ENCODE data around the gene ARVCF.
A peak's percentile ranks its signal among the peaks of the same experiment; 100 is the strongest.

Gene ARVCF

GRCh38 chr22:20024225-20024624, 7.6 kb upstream of the ARVCF start:
- Histone ChIP-seq H3K27ac (ENCODE audit: low read depth in 2 of 2, low read length in 2 of 2) (no peak overlapping the region), H3K27me3 (ENCODE audit: control insufficient read depth in 2 of 2, insufficient read depth in 2 of 2, low read length in 2 of 2) (no peaks in the 10 kb centered on the region), H3K36me3 (ENCODE audit: control insufficient read depth in 2 of 2, insufficient read depth in 2 of 2, low read length in 2 of 2) (peaks cover 0 to 6% of the 10 kb centered on the region in 2 donors), H3K4me3 (ENCODE audit: low read length in 2 of 2) (no peak overlapping the region), H3K9me3 (ENCODE audit: control insufficient read depth in 2 of 2, low read length in 2 of 2) (no peaks in the 10 kb centered on the region), H3K4me1 (ENCODE audit: control insufficient read depth in 2 of 2, insufficient read depth in 2 of 2, low read length in 2 of 2) (peaks cover 18 to 19% of the 10 kb centered on the region in 2 donors), H3K9ac (ENCODE audit: low read depth in 1 of 2, low read length in 2 of 2) (no peak overlapping the region)

DNA sequence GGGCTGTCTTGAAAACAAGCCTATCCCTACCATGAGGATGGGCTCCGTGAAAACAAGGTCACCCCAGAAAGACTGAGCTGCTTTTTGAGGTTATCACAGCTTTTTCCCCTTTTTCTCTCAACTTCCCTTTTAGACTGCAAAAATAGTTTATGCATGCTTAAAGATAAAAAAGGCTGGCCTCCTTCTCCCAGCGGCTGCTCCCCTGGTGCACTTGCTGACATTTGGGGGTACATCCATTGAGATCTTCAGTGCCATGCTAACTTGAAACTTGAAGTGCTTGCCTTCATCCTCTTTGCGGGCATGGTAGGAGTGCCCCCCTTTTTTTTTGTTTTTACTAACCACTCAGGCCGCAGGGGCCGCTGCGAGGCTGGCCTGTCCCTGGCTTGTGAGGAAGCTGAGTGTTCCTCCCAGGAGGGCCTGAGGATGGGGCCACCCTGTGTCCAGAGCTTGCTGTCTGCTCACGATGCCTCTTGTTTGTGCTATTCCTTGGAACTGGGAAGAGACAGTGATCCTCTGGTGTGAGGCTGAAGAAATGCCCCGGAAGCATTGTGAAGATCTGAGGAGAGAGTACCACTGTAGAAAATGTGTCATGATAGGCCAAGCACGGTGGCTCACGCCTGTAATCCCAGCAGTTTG, 6.5 kb upstream of the ARVCF start:
- Histone ChIP-seq H3K27ac (ENCODE audit: low read depth in 2 of 2, low read length in 2 of 2) (no peak overlapping the region), H3K4me3 (ENCODE audit: low read length in 2 of 2) (peak overlapping the region in 1 of 2 donors; percentile 37), H3K9me3 (ENCODE audit: control insufficient read depth in 2 of 2, low read length in 2 of 2) (no peaks in the 10 kb centered on the region), H3K36me3 (ENCODE audit: control insufficient read depth in 2 of 2, insufficient read depth in 2 of 2, low read length in 2 of 2) (peaks cover 0 to 6% of the 10 kb centered on the region in 2 donors), H3K9ac (ENCODE audit: low read depth in 1 of 2, low read length in 2 of 2) (peak overlapping the region in 1 of 2 donors; percentile 97), H3K4me1 (ENCODE audit: control insufficient read depth in 2 of 2, insufficient read depth in 2 of 2, low read length in 2 of 2) (peaks cover 18 to 19% of the 10 kb centered on the region in 2 donors), H3K27me3 (ENCODE audit: control insufficient read depth in 2 of 2, insufficient read depth in 2 of 2, low read length in 2 of 2) (peaks cover 0 to 3% of the 10 kb centered on the region in 2 donors)

DNA sequence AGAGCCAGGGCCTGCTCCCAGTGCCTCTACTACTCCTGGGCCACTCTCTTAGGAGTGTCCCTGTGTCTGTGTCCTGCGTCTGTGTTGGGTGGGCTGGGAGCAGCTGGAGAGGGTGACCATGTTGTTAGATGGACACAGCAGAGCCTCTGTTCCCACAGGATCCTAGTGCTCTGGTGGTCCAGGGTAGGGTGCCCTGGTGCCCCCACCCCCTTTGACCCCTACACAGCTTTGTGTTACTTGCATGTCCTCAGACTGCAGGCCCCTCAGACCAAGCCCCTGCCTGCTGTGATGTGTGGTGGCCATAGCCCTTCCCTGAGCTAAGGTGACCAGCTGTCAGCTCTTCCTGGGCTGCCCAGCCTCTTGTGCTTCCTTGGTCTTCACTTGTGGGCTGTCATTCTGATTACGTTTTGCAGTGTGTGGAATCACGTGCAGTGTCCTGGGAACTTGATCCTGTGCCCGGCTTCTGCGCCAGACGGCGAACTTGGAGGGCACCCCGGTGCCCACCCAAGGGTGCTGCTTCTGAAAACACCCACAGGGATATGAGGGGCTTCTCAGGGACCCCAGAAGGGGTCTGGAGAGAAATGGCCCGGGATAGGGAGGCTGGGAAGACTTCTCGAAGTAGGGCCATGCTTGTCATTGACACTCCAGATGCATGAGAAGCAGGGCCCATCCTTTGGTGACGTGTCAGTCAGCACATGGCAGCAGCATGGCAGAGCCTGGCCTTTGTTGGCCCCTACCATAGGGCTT, 5.8 kb upstream of the ARVCF start:
- Histone ChIP-seq H3K27me3 (ENCODE audit: control insufficient read depth in 2 of 2, insufficient read depth in 2 of 2, low read length in 2 of 2) (peaks cover 4 to 8% of the 10 kb centered on the region in 2 donors), H3K27ac (ENCODE audit: low read depth in 2 of 2, low read length in 2 of 2) (peak overlapping the region in 1 of 2 donors; percentile 88), H3K36me3 (ENCODE audit: control insufficient read depth in 2 of 2, insufficient read depth in 2 of 2, low read length in 2 of 2) (peaks cover 0 to 6% of the 10 kb centered on the region in 2 donors), H3K4me1 (ENCODE audit: control insufficient read depth in 2 of 2, insufficient read depth in 2 of 2, low read length in 2 of 2) (peaks cover 20 to 21% of the 10 kb centered on the region in 2 donors), H3K9ac (ENCODE audit: low read depth in 1 of 2, low read length in 2 of 2) (peak overlapping the region; percentile 97), H3K9me3 (ENCODE audit: control insufficient read depth in 2 of 2, low read length in 2 of 2) (no peaks in the 10 kb centered on the region), H3K4me3 (ENCODE audit: low read length in 2 of 2) (peak overlapping the region; percentile 90 to 94)

- Histone ChIP-seq H3K27ac (ENCODE audit: low read depth in 2 of 2, low read length in 2 of 2) (peak overlapping the region; percentile 76 to 88), H3K9me3 (ENCODE audit: control insufficient read depth in 2 of 2, low read length in 2 of 2) (no peaks in the 10 kb centered on the region), H3K27me3 (ENCODE audit: control insufficient read depth in 2 of 2, insufficient read depth in 2 of 2, low read length in 2 of 2) (peaks cover 4 to 9% of the 10 kb centered on the region in 2 donors), H3K4me3 (ENCODE audit: low read length in 2 of 2) (peak overlapping the region; percentile 90 to 94), H3K36me3 (ENCODE audit: control insufficient read depth in 2 of 2, insufficient read depth in 2 of 2, low read length in 2 of 2) (peaks cover 0 to 2% of the 10 kb centered on the region in 2 donors), H3K9ac (ENCODE audit: low read depth in 1 of 2, low read length in 2 of 2) (peak overlapping the region; percentile 97), H3K4me1 (ENCODE audit: control insufficient read depth in 2 of 2, insufficient read depth in 2 of 2, low read length in 2 of 2) (peaks cover 25% of the 10 kb centered on the region in 2 donors)
These were observed 4.9 kb upstream of the ARVCF start for GRCh38 chr22:20021196-20022181.

- no peaks in the 10 kb centered on the region for H3K9me3 ChIP-seq (ENCODE audit: control insufficient read depth in 2 of 2, low read length in 2 of 2)
- H3K27me3 ChIP-seq (ENCODE audit: control insufficient read depth in 2 of 2, insufficient read depth in 2 of 2, low read length in 2 of 2): peaks cover 4 to 9% of the 10 kb centered on the region in 2 donors
- peak within 1 kb of the TSS; percentile 97 for H3K9ac ChIP-seq (ENCODE audit: low read depth in 1 of 2, low read length in 2 of 2)
- H3K4me3 ChIP-seq (ENCODE audit: low read length in 2 of 2): peak within 1 kb of the TSS; percentile 91 to 94
- peaks cover 25 to 28% of the 10 kb centered on the region in 2 donors for H3K4me1 ChIP-seq (ENCODE audit: control insufficient read depth in 2 of 2, insufficient read depth in 2 of 2, low read length in 2 of 2)
- peak within 1 kb of the TSS; percentile 76 to 88 for H3K27ac ChIP-seq (ENCODE audit: low read depth in 2 of 2, low read length in 2 of 2)
- no peaks in the 10 kb centered on the region for H3K36me3 ChIP-seq (ENCODE audit: control insufficient read depth in 2 of 2, insufficient read depth in 2 of 2, low read length in 2 of 2)
These were observed 4.0 kb upstream of the ARVCF start, which contains the start of gene TANGO2 for GRCh38 chr22:20020533-20021195. Gene TANGO2 (plus strand): TSS chr22:20021110. CDS start chr22:20036799, 15,689 bp downstream.

GRCh38 chr22:20019661-20020532, 3.3 kb upstream of the ARVCF start:
- H3K36me3 ChIP-seq (ENCODE audit: control insufficient read depth in 2 of 2, insufficient read depth in 2 of 2, low read length in 2 of 2): no peaks in the 10 kb centered on the region
- peaks cover 4 to 9% of the 10 kb centered on the region in 2 donors for H3K27me3 ChIP-seq (ENCODE audit: control insufficient read depth in 2 of 2, insufficient read depth in 2 of 2, low read length in 2 of 2)
- H3K4me1 ChIP-seq (ENCODE audit: control insufficient read depth in 2 of 2, insufficient read depth in 2 of 2, low read length in 2 of 2): peaks cover 28% of the 10 kb centered on the region in 2 donors
- H3K9ac ChIP-seq (ENCODE audit: low read depth in 1 of 2, low read length in 2 of 2): peak overlapping the region; percentile 89 to 95
- H3K27ac ChIP-seq (ENCODE audit: low read depth in 2 of 2, low read length in 2 of 2): peak overlapping the region in 1 of 2 donors; percentile 75
- peak overlapping the region; percentile 91 to 94 for H3K4me3 ChIP-seq (ENCODE audit: low read length in 2 of 2)
- no peaks in the 10 kb centered on the region for H3K9me3 ChIP-seq (ENCODE audit: control insufficient read depth in 2 of 2, low read length in 2 of 2)

DNA sequence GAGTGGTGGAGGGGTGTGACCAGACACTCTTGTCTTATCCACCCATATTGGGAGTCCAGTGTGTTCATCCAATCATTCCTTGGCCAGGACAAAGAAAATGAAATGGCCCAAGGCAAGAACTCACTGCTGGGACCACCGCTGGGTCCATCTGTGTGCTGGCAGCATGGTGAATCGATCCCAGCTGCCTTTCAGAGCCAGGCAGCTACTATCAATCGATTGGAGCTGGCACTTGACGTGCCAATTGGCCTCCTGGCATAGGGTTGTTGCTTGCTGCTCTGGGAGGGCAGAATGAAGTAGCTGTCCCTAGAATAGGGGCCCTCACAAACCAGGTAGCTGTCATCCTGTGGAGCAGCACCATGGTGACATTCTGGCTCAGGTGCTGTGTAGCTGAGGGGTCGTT, 1.4 kb upstream of the ARVCF start:
- Histone ChIP-seq H3K27ac (ENCODE audit: low read depth in 2 of 2, low read length in 2 of 2) (no peak overlapping the region), H3K4me1 (ENCODE audit: control insufficient read depth in 2 of 2, insufficient read depth in 2 of 2, low read length in 2 of 2) (peaks cover 30 to 33% of the 10 kb centered on the region in 2 donors), H3K36me3 (ENCODE audit: control insufficient read depth in 2 of 2, insufficient read depth in 2 of 2, low read length in 2 of 2) (no peaks in the 10 kb centered on the region), H3K4me3 (ENCODE audit: low read length in 2 of 2) (no peak overlapping the region), H3K9me3 (ENCODE audit: control insufficient read depth in 2 of 2, low read length in 2 of 2) (no peaks in the 10 kb centered on the region), H3K9ac (ENCODE audit: low read depth in 1 of 2, low read length in 2 of 2) (no peak overlapping the region), H3K27me3 (ENCODE audit: control insufficient read depth in 2 of 2, insufficient read depth in 2 of 2, low read length in 2 of 2) (peaks cover 4 to 9% of the 10 kb centered on the region in 2 donors)

GRCh38 chr22:20017622-20017958, 967 bp upstream of the ARVCF start:
- Histone ChIP-seq H3K9me3 (ENCODE audit: control insufficient read depth in 2 of 2, low read length in 2 of 2) (no peaks in the 10 kb centered on the region), H3K36me3 (ENCODE audit: control insufficient read depth in 2 of 2, insufficient read depth in 2 of 2, low read length in 2 of 2) (no peaks in the 10 kb centered on the region), H3K27ac (ENCODE audit: low read depth in 2 of 2, low read length in 2 of 2) (no peak overlapping the region), H3K4me3 (ENCODE audit: low read length in 2 of 2) (peak overlapping the region; percentile 72 to 79), H3K9ac (ENCODE audit: low read depth in 1 of 2, low read length in 2 of 2) (no peak overlapping the region), H3K4me1 (ENCODE audit: control insufficient read depth in 2 of 2, insufficient read depth in 2 of 2, low read length in 2 of 2) (peaks cover 28 to 33% of the 10 kb centered on the region in 2 donors), H3K27me3 (ENCODE audit: control insufficient read depth in 2 of 2, insufficient read depth in 2 of 2, low read length in 2 of 2) (peaks cover 4 to 9% of the 10 kb centered on the region in 2 donors)

Measured in mucosa of rectum (tissue), 2 donors.